Heart left ventricle (tissue), 16 donors: Measurements from ENCODE around the gene ACBD3. TPM values are rescaled to one million over a fixed set of nuclear protein-coding genes. Genes with fewer than 3 reads are reported as not detected.

Experiments
- ATAC-seq, 4 donors: fragments of 200-7000 bp; cut with Tn5 transposase; one replicate each; pipeline ENCODE4 v1.9.1; 2020 to 2022; ENCODE audit warnings: moderate library complexity in 4 of 4, mild to moderate bottlenecking in 3 of 4, moderate number of reproducible peaks in 1 of 4
- DNase-seq, 5 donors: peaks; one replicate each; pipeline ENCODE4 v3.0.0-alpha.2; 2020
- H3K27ac ChIP-seq, 12 donors: fragments of 200-600 bp; sonication (generic) in 4 of 12; one replicate each; pipeline versions ENCODE4 v1.5.0 to v1.8.0; 2016 to 2022; ENCODE audit warnings: mild to moderate bottlenecking in 2 of 12
- H3K27me3 ChIP-seq, 9 donors: fragments of 200-600 bp; sonication (generic) in 2 of 9; one replicate each; pipeline versions ENCODE4 v1.5.1 to v1.8.0; 2016 to 2022; ENCODE audit warnings: mild to moderate bottlenecking in 3 of 9
- H3K36me3 ChIP-seq, 9 donors: fragments of 200-600 bp; sonication (generic) in 2 of 9; one replicate each; pipeline versions ENCODE4 v1.5.0 to v1.8.0; 2018 to 2022; ENCODE audit warnings: mild to moderate bottlenecking in 2 of 9
- H3K4me1 ChIP-seq, 12 donors: fragments of 200-600 bp; sonication (generic) in 4 of 12; one replicate each; pipeline versions ENCODE4 v1.5.0 to v1.8.0; 2016 to 2022; ENCODE audit warnings: mild to moderate bottlenecking in 3 of 12
- H3K4me3 ChIP-seq, 12 donors: fragments of 200-600 bp; sonication (generic) in 4 of 12; one replicate each; pipeline versions ENCODE4 v1.5.0 to v1.8.0; 2017 to 2022; ENCODE audit warnings: mild to moderate bottlenecking in 9 of 12, moderate library complexity in 4 of 12
- H3K9me3 ChIP-seq, 12 donors: fragments of 200-600 bp; sonication (generic) in 4 of 12; one replicate each; pipeline versions ENCODE4 v1.5.0 to v1.8.0; 2016 to 2022; ENCODE audit warnings: mild to moderate bottlenecking in 1 of 12
- POLR2A ChIP-seq, 2 donors: fragments of 450-650 bp; IDR thresholded peaks; one replicate each; pipeline ENCODE4 v1.6.1; 2017; ENCODE audit warnings: antibody characterized with exemption in 2 of 2, mild to moderate bottlenecking in 2 of 2, moderate library complexity in 2 of 2
- WGBS, 4 donors: extraction: QIAGEN DNeasy Blood & Tissue Kit in 2 of 4; methylation state at CpG; one replicate each; pipeline versions ENCODE4 v1.1.5 to v1.1.7; 2013 to 2018; 5-methylcytosine and 5-hydroxymethylcytosine counted together
- intact Hi-C, 10 donors: fragments of 100-400 bp; cut with DNase I; formaldehyde crosslinking; loops; one replicate each; pipeline versions ENCODE4 v1.11.1 to v1.14.2; 2022
- polyA plus RNA-seq, 2 donors: library from polyadenylated mRNA; stranded (reverse); fragments of 200-250 nt; gene quantifications; one replicate each; pipeline ENCODE4 v1.2.3, GENCODE V29; 2013
- total RNA-seq, 9 donors: library from RNA; depleted of rRNA in 2 of 9; stranded (reverse); fragments of >200 nt in 2 of 9; fragmentation: NEBNext Ultra II Directional in 3 of 9; extraction: Animal tissue kit (Norgen Biotek cat#: 25700) in 3 of 9; gene quantifications; one replicate each; pipeline versions ENCODE4 v1.1.0 to v1.2.4, GENCODE V29; 2016 to 2023
- TF ChIP-seq, protein P1 (sequence below), 12 donors: fragments of 200-600 bp; sonication (generic) in 4 of 12; IDR thresholded peaks; one replicate each; pipeline versions ENCODE4 v1.5.0 to v1.8.0; 2018 to 2022; ENCODE audit warnings: antibody characterized with exemption in 12 of 12, mild to moderate bottlenecking in 5 of 12
- donor health status: ischemic (EF 13 %, LVEDD 7.1; RV severe dilation, severe dysfunction).
- donor health status: healthy with polysubstance abuse.
- donor health status: DM: no; HTN: yes; CAD: no.
- donor health status: DM: no; HTN: no; CAD: no.
- donor health status: ischemic (EF 25% LVEDD 6.9; RV normal size, moderate dysfunction).
- donor health status: ischemic (EF 25% LVEDD 5.7; RV mildly dilated, moderate dysfunction).
- donor health status: healthy.
- donor health status: DM: yes; HTN: yes; CAD: no.
- donor health status: ischemic (EF 35%, LVEDD 5.7; RV mildly dilated, moderate dysfunction).
- donor health status: nonischemic (EF 11% LVEDD 7.7; RV severe dilation, severe dysfunction).
- donor health status: DM: yes; HTN: yes; CAD: no.
- donor health status: PGD.
- donor health status: ischemic (EF 29% LVEDD 5.4; RV normal size, mild dysfunction).
- donor health status: nonischemic (EF 23%, LVEDD 6.1; RV moderate dilation, normal function).

Gene ACBD3
- total and polyA plus RNA-seq, 11 donors = 9.3 to 39.1 (median 28.0) TPM

DNA sequence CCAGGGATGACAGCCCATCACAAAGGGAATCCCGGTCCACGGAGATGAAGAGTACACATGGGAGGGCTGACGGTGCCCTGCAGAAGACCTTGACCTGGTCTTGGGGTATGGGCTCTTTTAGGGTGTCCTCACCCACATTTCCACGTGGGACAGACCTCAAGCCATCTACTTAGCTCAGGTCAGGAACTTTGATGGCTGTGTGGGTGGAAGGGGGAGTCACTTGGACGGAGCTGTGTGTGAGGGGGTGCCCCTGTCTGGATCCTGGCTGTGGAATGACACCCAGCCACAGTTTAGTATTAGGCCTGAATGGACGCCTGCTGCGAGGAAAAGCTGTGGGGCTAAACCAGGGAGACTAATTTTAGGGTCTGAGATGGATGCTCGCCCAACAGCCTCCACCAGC lies 26.0 kb upstream of the ACBD3 start:
- no peaks in the 10 kb centered on the region for H3K36me3 ChIP-seq
- intact Hi-C loops = no loop called here
- H3K9me3 ChIP-seq = no peaks in the 10 kb centered on the region
- no peaks in the 10 kb centered on the region for H3K4me1 ChIP-seq
- DNase-seq = no peak
- no peak for ATAC-seq
- WGBS, 4 donors = 86 to 93% (median 87%) methylated on average over 8 of the region's 8 CpGs
- H3K27me3 ChIP-seq = no peaks in the 10 kb centered on the region
- no peak overlapping the region for H3K4me3 ChIP-seq
- no peak for TF ChIP-seq POLR2A (IDR thresholded peaks at IDR 0.05)
- no peak overlapping the region for H3K27ac ChIP-seq

DNA sequence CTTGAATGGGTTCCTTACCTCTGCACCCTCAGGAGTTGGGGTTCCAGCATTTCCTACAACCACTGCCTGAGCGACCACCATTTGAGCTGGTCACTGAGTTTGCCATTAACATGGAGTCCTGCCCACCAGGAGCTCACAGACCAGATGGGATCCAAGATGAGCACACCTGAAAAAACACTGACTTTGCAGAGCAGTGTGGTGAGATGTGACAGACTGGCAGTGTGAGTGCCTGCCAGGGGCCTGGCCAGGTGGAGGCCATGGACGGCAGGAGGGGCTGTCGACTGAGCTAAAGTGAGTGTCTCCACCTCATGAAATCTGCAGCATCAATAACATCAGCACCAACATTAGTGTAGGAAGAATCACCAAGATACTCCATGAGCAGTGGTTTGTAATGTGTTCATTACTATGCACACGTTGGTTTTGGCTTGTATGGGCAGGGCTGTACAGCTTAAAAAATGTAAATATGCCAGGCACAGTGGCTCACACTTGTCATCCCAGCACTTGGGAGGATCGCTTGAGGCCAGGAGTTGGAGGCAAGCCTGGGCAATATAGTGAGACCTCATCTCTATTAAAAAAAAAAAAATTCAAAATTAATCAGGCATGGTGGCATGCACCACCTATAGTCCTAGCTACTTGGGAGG lies 24.8 kb upstream of the ACBD3 start:
- WGBS, 4 donors = 69 to 80% (median 76%) methylated on average over 5 of the region's 5 CpGs
- Histone ChIP-seq H3K27me3 (no peaks in the 10 kb centered on the region), H3K36me3 (no peaks in the 10 kb centered on the region), H3K4me3 (no peak overlapping the region), H3K9me3 (no peaks in the 10 kb centered on the region), H3K4me1 (no peaks in the 10 kb centered on the region), H3K27ac (no peak overlapping the region)
- intact Hi-C loops = no loop called here
- DNase-seq = no peak
- ATAC-seq = no peak
- no peak for TF ChIP-seq POLR2A (IDR thresholded peaks at IDR 0.05)
- TF ChIP-seq, protein P1, sequence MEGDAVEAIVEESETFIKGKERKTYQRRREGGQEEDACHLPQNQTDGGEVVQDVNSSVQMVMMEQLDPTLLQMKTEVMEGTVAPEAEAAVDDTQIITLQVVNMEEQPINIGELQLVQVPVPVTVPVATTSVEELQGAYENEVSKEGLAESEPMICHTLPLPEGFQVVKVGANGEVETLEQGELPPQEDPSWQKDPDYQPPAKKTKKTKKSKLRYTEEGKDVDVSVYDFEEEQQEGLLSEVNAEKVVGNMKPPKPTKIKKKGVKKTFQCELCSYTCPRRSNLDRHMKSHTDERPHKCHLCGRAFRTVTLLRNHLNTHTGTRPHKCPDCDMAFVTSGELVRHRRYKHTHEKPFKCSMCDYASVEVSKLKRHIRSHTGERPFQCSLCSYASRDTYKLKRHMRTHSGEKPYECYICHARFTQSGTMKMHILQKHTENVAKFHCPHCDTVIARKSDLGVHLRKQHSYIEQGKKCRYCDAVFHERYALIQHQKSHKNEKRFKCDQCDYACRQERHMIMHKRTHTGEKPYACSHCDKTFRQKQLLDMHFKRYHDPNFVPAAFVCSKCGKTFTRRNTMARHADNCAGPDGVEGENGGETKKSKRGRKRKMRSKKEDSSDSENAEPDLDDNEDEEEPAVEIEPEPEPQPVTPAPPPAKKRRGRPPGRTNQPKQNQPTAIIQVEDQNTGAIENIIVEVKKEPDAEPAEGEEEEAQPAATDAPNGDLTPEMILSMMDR (IDR thresholded peaks at IDR 0.05) = no peak

DNA sequence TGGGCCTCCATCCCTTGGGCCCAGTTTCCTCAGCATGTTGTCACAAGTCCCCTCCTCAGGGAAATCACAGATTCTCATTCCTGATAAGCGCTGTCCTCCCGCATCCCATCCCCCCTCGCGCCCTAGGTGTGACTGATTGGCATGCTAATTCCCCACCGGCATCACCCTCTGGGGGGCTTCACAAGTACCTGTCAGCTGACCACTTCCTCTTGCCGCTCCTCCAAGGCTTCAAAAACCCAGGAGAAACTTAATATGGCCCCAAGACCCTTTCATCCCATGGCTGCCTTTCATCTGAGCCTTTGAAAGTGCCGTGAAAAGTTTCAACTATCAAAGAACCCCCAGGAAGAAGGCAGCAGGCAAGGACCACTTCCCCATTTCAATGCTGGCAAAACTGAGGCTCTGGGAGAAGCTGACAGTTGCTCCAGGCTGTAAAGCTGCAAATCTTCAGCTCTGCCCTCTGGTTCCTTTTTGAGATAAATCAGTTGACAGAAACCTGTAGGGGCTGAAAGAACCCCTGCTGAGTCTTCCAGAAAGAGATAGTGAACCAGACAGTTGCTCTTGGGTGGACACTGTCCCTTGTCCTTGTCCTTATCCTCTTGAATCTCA lies 24.1 kb upstream of the ACBD3 start:
- intact Hi-C loops = no loop called here
- H3K27ac ChIP-seq = no peak overlapping the region
- DNase-seq (no peak), ATAC-seq (no peak)
- TF ChIP-seq, protein P1 (IDR thresholded peaks at IDR 0.05) = no peak
- no peaks in the 10 kb centered on the region for H3K9me3 ChIP-seq
- no peak overlapping the region for H3K4me3 ChIP-seq
- no peaks in the 10 kb centered on the region for H3K36me3 ChIP-seq
- 72 to 75% (median 75%) methylated on average over 7 of the region's 7 CpGs for WGBS, 4 donors
- H3K27me3 ChIP-seq = no peaks in the 10 kb centered on the region
- no peaks in the 10 kb centered on the region for H3K4me1 ChIP-seq

DNA sequence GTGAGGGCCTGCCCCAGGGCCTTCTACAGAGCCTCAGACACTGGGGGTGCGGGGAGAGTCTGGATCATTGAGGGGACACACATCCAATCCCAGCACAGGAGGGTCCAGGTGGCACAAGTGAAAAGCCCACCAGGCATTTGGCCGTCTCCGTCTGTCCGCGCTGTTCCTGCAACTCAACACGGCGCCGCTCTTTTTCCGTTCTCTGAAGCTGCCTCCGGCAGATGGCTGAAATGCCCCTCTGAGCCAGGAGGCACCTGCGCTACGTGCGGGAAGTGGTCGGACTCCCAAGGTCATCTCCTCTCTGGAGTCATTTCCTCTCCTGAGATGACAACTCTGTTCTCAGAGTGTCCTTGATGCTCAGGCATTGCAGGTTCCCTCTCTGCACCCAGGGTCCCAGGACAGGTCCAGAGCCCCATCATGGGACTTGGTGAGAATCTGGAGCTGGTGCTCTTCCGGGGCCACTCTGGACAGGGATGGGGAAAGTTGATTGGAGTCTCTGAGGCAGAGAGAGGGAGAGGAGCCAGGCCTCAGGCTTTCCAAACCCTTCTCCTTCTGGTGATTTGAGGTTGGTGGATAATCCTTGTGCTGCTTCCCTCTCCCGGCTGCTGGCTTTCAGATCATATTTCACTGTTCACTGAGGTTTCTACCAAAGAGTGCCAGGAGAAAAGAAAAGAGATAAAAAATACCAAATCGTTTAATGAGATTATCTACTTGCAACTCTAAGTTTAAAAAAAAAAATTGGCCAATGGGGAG lies 22.9 kb upstream of the ACBD3 start:
- Histone ChIP-seq H3K27ac (no peak overlapping the region), H3K4me1 (no peaks in the 10 kb centered on the region), H3K9me3 (no peaks in the 10 kb centered on the region), H3K4me3 (no peak overlapping the region), H3K27me3 (no peaks in the 10 kb centered on the region), H3K36me3 (no peaks in the 10 kb centered on the region)
- ATAC-seq (no peak), DNase-seq (no peak)
- 65 to 84% (median 71%) methylated on average over 13 to 17 of the region's 17 CpGs for WGBS, 4 donors
- no peak for TF ChIP-seq POLR2A (IDR thresholded peaks at IDR 0.05)
- TF ChIP-seq, protein P1 (IDR thresholded peaks at IDR 0.05) = no peak
- intact Hi-C loops = no loop called here
